HEK293 (cell line): Measurements from ENCODE around the gene ZSCAN22.

ENCODE experiments used
- CTCF ChIA-PET: fragments of 350-600 bp; formaldehyde crosslinking; extraction: SDS; loops from one replicate; lab custom pipeline; 2021; ENCODE audit warnings: antibody characterized with exemption; lab: Yijun Ruan, JAX
- POLR2A ChIA-PET: fragments of 300-600 bp; formaldehyde crosslinking; extraction: SDS; loops from one replicate; lab custom pipeline; 2020; ENCODE audit warnings: antibody characterized with exemption, inconsistent platforms; lab: Yijun Ruan, JAX
- H3K27ac ChIP-seq: fragments of 200-500 bp; sonication (Bioruptor generic); 2 replicates; pipeline ENCODE4 v1.5.1; 2014; ENCODE audit warnings: low read depth, low read length, control low read depth, inconsistent platforms; ENCODE audit errors: extremely low read depth
- H3K36me3 ChIP-seq, 2 experiments: fragments of 200-500 bp in 1 of 2; sonication (Bioruptor generic) in 1 of 2; 1 replicate in 1 of 2; 2 replicates in 1 of 2; pipeline ENCODE4 v1.5.1; 2014 to 2017; ENCODE audit warnings: inconsistent platforms in 2 of 2, low read length in 2 of 2; ENCODE audit not compliant: control insufficient read depth in 2 of 2, insufficient read depth in 1 of 2
- H3K4me1 ChIP-seq: fragments of 200-500 bp; sonication (Bioruptor generic); 2 replicates; pipeline ENCODE4 v1.5.1; 2014; ENCODE audit warnings: mild to moderate bottlenecking, low read length, inconsistent platforms; ENCODE audit not compliant: control insufficient read depth, insufficient read depth
- H3K4me3 ChIP-seq: 2 replicates; pipeline ENCODE4 v1.5.1; 2011; ENCODE audit warnings: low read depth, mild to moderate bottlenecking, control low read depth, low read length, moderate library complexity
- H3K9me3 ChIP-seq: fragments of 200-500 bp; sonication (Bioruptor generic); 2 replicates; pipeline ENCODE4 v1.5.1; 2014; ENCODE audit warnings: low read depth, low read length, inconsistent platforms; ENCODE audit not compliant: control insufficient read depth, insufficient read depth
- CTCF ChIP-seq: fragments of 450-650 bp; formaldehyde crosslinking; IDR thresholded peaks from 2 replicates; pipeline ENCODE4 v1.5.1; 2016; ENCODE audit warnings: missing biosample characterization, missing genetic modification characterization
- FEZF1 ChIP-seq: fragments of 450-650 bp; formaldehyde crosslinking; IDR thresholded peaks from 2 replicates; pipeline ENCODE4 v1.5.1; 2016; ENCODE audit warnings: missing biosample characterization, missing genetic modification characterization
- GLI2 ChIP-seq: fragments of 450-650 bp; formaldehyde crosslinking; IDR thresholded peaks from 2 replicates; pipeline ENCODE4; 2017; ENCODE audit warnings: missing biosample characterization, missing genetic modification characterization, low read depth, borderline replicate concordance
- HOXD13 ChIP-seq: sonication (generic); formaldehyde crosslinking; IDR thresholded peaks from 2 replicates; pipeline ENCODE4 v1.8.0; 2022; ENCODE audit warnings: missing genetic modification reagents, borderline replicate concordance
- KLF9 ChIP-seq: fragments of 450-650 bp; formaldehyde crosslinking; IDR thresholded peaks from 2 replicates; pipeline ENCODE4 v1.5.1; 2016; ENCODE audit warnings: missing biosample characterization, missing genetic modification characterization, low read depth
- MZF1 ChIP-seq: fragments of 450-650 bp; formaldehyde crosslinking; IDR thresholded peaks from 2 replicates; pipeline ENCODE4 v1.5.1; 2017; ENCODE audit warnings: missing biosample characterization, missing genetic modification characterization, borderline replicate concordance
- OSR2 ChIP-seq: fragments of 450-650 bp; formaldehyde crosslinking; IDR thresholded peaks from 2 replicates; pipeline ENCODE4 v1.5.1; 2016; ENCODE audit warnings: missing biosample characterization, missing genetic modification characterization
- PATZ1 ChIP-seq: fragments of 450-650 bp; formaldehyde crosslinking; IDR thresholded peaks from 2 replicates; pipeline ENCODE4 v1.5.1; 2016; ENCODE audit warnings: missing biosample characterization, missing genetic modification characterization
- SCRT2 ChIP-seq: fragments of 450-650 bp; formaldehyde crosslinking; IDR thresholded peaks from 2 replicates; pipeline ENCODE4 v1.5.1; 2016; ENCODE audit warnings: missing biosample characterization, missing genetic modification characterization
- SETDB1 ChIP-seq: IDR thresholded peaks from one replicate; pipeline ENCODE4 v1.6.1; 2017; ENCODE audit warnings: mild to moderate bottlenecking, low read length, moderate library complexity, mixed read lengths; ENCODE audit not compliant: insufficient read length
- TRIM28 ChIP-seq: IDR thresholded peaks from 2 replicates; pipeline ENCODE4 v1.6.1; 2011; ENCODE audit warnings: low read length, control low read depth, borderline replicate concordance
- ZBTB8A ChIP-seq: fragments of 450-650 bp; formaldehyde crosslinking; IDR thresholded peaks from 2 replicates; pipeline ENCODE4 v1.5.1; 2016; ENCODE audit warnings: missing biosample characterization, missing genetic modification characterization
- ZIC2 ChIP-seq: fragments of 450-650 bp; formaldehyde crosslinking; IDR thresholded peaks from 2 replicates; pipeline ENCODE4 v1.5.1; 2016; ENCODE audit warnings: missing biosample characterization, missing genetic modification characterization
- ZNF138 ChIP-seq: fragments of 450-650 bp; formaldehyde crosslinking; IDR thresholded peaks from 2 replicates; pipeline ENCODE4 v1.5.1; 2016; ENCODE audit warnings: missing biosample characterization, missing genetic modification characterization, borderline replicate concordance
- ZNF146 ChIP-seq: fragments of 450-650 bp; formaldehyde crosslinking; IDR thresholded peaks from 2 replicates; pipeline ENCODE4 v1.5.1; 2016; ENCODE audit warnings: missing biosample characterization, missing genetic modification characterization
- ZNF211 ChIP-seq: fragments of 450-650 bp; formaldehyde crosslinking; IDR thresholded peaks from 2 replicates; pipeline ENCODE4 v1.5.1; 2016; ENCODE audit warnings: low read depth, missing biosample characterization, missing genetic modification characterization
- ZNF223 ChIP-seq: fragments of 450-650 bp; formaldehyde crosslinking; IDR thresholded peaks from 2 replicates; pipeline ENCODE4 v1.5.1; 2016; ENCODE audit warnings: missing biosample characterization, missing genetic modification characterization
- ZNF24 ChIP-seq: fragments of 450-650 bp; formaldehyde crosslinking; IDR thresholded peaks from 2 replicates; pipeline ENCODE4 v1.5.1; 2016; ENCODE audit warnings: missing biosample characterization, missing genetic modification characterization
- ZNF274 ChIP-seq, 2 experiments: fragments of 200-500 bp in 1 of 2; fragments of 450-650 bp in 1 of 2; sonication (Bioruptor generic) in 1 of 2; formaldehyde crosslinking in 1 of 2; IDR thresholded peaks; 2 replicates each; pipeline versions ENCODE4 v1.5.1 to v1.6.1; 2014 to 2016; ENCODE audit warnings: borderline replicate concordance in 1 of 2, inconsistent platforms in 1 of 2, low read length in 1 of 2, missing biosample characterization in 1 of 2, missing genetic modification characterization in 1 of 2
- ZNF350 ChIP-seq: fragments of 450-650 bp; formaldehyde crosslinking; IDR thresholded peaks from 2 replicates; pipeline ENCODE4 v1.5.0; 2017; ENCODE audit warnings: missing biosample characterization, mild to moderate bottlenecking, missing genetic modification characterization
- ZNF501 ChIP-seq: fragments of 450-650 bp; formaldehyde crosslinking; IDR thresholded peaks from 2 replicates; pipeline ENCODE4 v1.5.1; 2016; ENCODE audit warnings: missing biosample characterization, missing genetic modification characterization
- ZNF529 ChIP-seq: fragments of 450-650 bp; formaldehyde crosslinking; IDR thresholded peaks from 2 replicates; pipeline ENCODE4 v1.5.1; 2017; ENCODE audit warnings: missing genetic modification characterization, missing biosample characterization; ENCODE audit not compliant: insufficient replicate concordance
- ZNF555 ChIP-seq: fragments of 450-650 bp; formaldehyde crosslinking; conservative IDR thresholded peaks from 2 replicates; pipeline ENCODE4 v1.5.1; 2017; ENCODE audit warnings: missing biosample characterization, mild to moderate bottlenecking, missing genetic modification characterization, inconsistent platforms
- ZNF560 ChIP-seq: fragments of 450-650 bp; formaldehyde crosslinking; IDR thresholded peaks from 2 replicates; pipeline ENCODE4 v1.5.1; 2017; ENCODE audit warnings: missing biosample characterization, missing genetic modification characterization, borderline replicate concordance
- ZNF610 ChIP-seq: fragments of 450-650 bp; formaldehyde crosslinking; IDR thresholded peaks from 2 replicates; pipeline ENCODE4 v1.5.1; 2016; ENCODE audit warnings: missing biosample characterization, missing genetic modification characterization, borderline replicate concordance
- ZNF654 ChIP-seq: fragments of 450-650 bp; formaldehyde crosslinking; IDR thresholded peaks from 2 replicates; pipeline ENCODE4 v1.5.1; 2016; ENCODE audit warnings: low read depth, missing biosample characterization, missing genetic modification characterization
- ZNF658 ChIP-seq: fragments of 450-650 bp; formaldehyde crosslinking; IDR thresholded peaks from 2 replicates; pipeline ENCODE4; 2016; ENCODE audit warnings: missing biosample characterization, missing genetic modification characterization
- ZNF664 ChIP-seq: fragments of 450-650 bp; formaldehyde crosslinking; IDR thresholded peaks from 2 replicates; pipeline ENCODE4 v1.5.1; 2016; ENCODE audit warnings: missing biosample characterization, missing genetic modification characterization
- ZNF692 ChIP-seq: fragments of 450-650 bp; formaldehyde crosslinking; IDR thresholded peaks from 2 replicates; pipeline ENCODE4 v1.5.1; 2016; ENCODE audit warnings: missing biosample characterization, missing genetic modification characterization
- ZNF785 ChIP-seq: fragments of 450-650 bp; formaldehyde crosslinking; IDR thresholded peaks from 2 replicates; pipeline ENCODE4 v1.5.1; 2016; ENCODE audit warnings: missing biosample characterization, missing genetic modification characterization
- ZSCAN16 ChIP-seq: fragments of 450-650 bp; formaldehyde crosslinking; IDR thresholded peaks from 2 replicates; pipeline ENCODE4 v1.5.1; 2016; ENCODE audit warnings: missing biosample characterization, missing genetic modification characterization

The ZSCAN22 gene

GRCh38 chr19:58294743-58295374, 31.9 kb upstream of the ZSCAN22 start:
- TF ChIP-seq ZNF138 (no peak), ZNF211 (tag by site-specific recombination) (no peak), ZNF664 (tag by site-specific recombination) (no peak), GLI2 (tag by site-specific recombination) (no peak), ZNF274 (IDR thresholded peaks at IDR 0.05; ENCODE audit: low read length) (no peak; the same call in 1 of the 2 replicates), ZNF274 (tag by site-specific recombination; IDR thresholded peaks at IDR 0.05; ENCODE audit: borderline replicate concordance) (peak; percentile 94), HOXD13 (CRISPR knock-in tag) (no peak), ZNF658 (tag by site-specific recombination) (no peak), ZNF529 (no peak), ZNF350 (tag by site-specific recombination) (no peak), TRIM28 (peak; percentile 79; the same call in 1 of the 2 replicates), CTCF (tag by site-specific recombination) (no peak), ZNF692 (tag by site-specific recombination) (no peak), ZIC2 (no peak), SETDB1 (peak; percentile 67), PATZ1 (tag by site-specific recombination) (no peak), ZNF785 (no peak), SCRT2 (tag by site-specific recombination) (no peak)
- Histone ChIP-seq H3K36me3 (peaks cover 81 to 93% of the 10 kb centered on the region in 2 experiments), H3K9me3 (peaks cover 8% of the 10 kb centered on the region), H3K27ac (no peak overlapping the region), H3K4me1 (no peaks in the 10 kb centered on the region), H3K4me3 (no peak overlapping the region)
- ChIA-PET CTCF (interaction anchor here (0.5 to 0.6 kb wide), 2 partner anchors 9 to 115 kb away, joined by 3 read pairs; no protein-coding TSS in a partner anchor), POLR2A (interaction anchor here (0.6 kb wide), 1 partner anchor 203 kb away, joined by 3 read pairs; no protein-coding TSS in a partner anchor)

- H3K36me3 ChIP-seq, result peaks cover 86% of the 10 kb centered on the region in 2 experiments
- POLR2A ChIA-PET, result interaction anchor here (1.0 to 1.3 kb wide), 2 partner anchors 9 to 146 kb away, joined by 3 to 5 read pairs; partner anchors contain the start of gene ERVK3-1
- no peaks in the 10 kb centered on the region for H3K4me1 ChIP-seq
- no peak for TF ChIP-seq ZNF223
- TF ChIP-seq OSR2 (tag by site-specific recombination), result no peak
- no peak for TF ChIP-seq ZBTB8A (tag by site-specific recombination)
- no peak for TF ChIP-seq MZF1 (tag by site-specific recombination)
- TF ChIP-seq ZNF560, result no peak
- TF ChIP-seq ZNF146 (tag by site-specific recombination), result no peak
- TF ChIP-seq FEZF1 (tag by site-specific recombination), result no peak
- TF ChIP-seq ZNF501, result no peak
- no peak for TF ChIP-seq ZIC2
- TF ChIP-seq ZNF654 (tag by site-specific recombination), result no peak
- TF ChIP-seq SCRT2 (tag by site-specific recombination), result no peak
- TF ChIP-seq ZSCAN16 (tag by site-specific recombination), result no peak
- TF ChIP-seq KLF9 (tag by site-specific recombination), result no peak
- no peak for TF ChIP-seq ZNF610
- no peak for TF ChIP-seq ZNF555 (tag by site-specific recombination)
- no peak for TF ChIP-seq ZNF24 (tag by site-specific recombination)
- no peak overlapping the region for H3K4me3 ChIP-seq
- peaks cover 8% of the 10 kb centered on the region for H3K9me3 ChIP-seq
- CTCF ChIA-PET, result no interaction called here
- no peak overlapping the region for H3K27ac ChIP-seq
Measured at GRCh38 chr19:58296104-58296503, 30.7 kb upstream of the ZSCAN22 start.
